Measurements from ENCODE around the gene IQCK. TPM values are rescaled to one million over a fixed set of nuclear protein-coding genes. Genes with fewer than 3 reads are reported as not detected.

Gene IQCK
- total and polyA plus RNA-seq, 2 donors (not counting 3 experiments of a cell fraction or from before 2014, with no cell fraction given), result 17.2 to 18.1 TPM

GRCh38 chr16:19771040-19771439 is 53.0 kb downstream of the IQCK start:
- H2AFZ ChIP-seq (ENCODE audit: low read depth, low read length), result no peak overlapping the region
- no peak overlapping the region for H3K4me3 ChIP-seq (replicated peaks in 1 of 3; ENCODE audit: insufficient read depth in 1 of 3, low read depth in 1 of 3, low read length in 3 of 3)
- CTCF ChIA-PET, result interaction anchor here (1.4 to 3.5 kb wide), 2 partner anchors 16 to 169 kb away, joined by 3 to 9 read pairs; no protein-coding TSS in a partner anchor
- POLR2A ChIA-PET, result no interaction called here
- FAIRE-seq, result no peak
- BruUV-seq (replicated peaks), result no TSS peak
- H3K4me1 ChIP-seq (ENCODE audit: control insufficient read depth, extremely low read depth, insufficient read depth, low read length), result peaks cover 5% of the 10 kb centered on the region
- no peaks in the 10 kb centered on the region for H3K36me3 ChIP-seq (ENCODE audit: control insufficient read depth in 2 of 2, extremely low read depth in 1 of 2, insufficient read depth in 2 of 2, low read length in 2 of 2)
- no peak overlapping the region for H3K9ac ChIP-seq (replicated peaks; ENCODE audit: extremely low read depth, insufficient read depth, low read length)
- DNase-seq (ENCODE audit: low read depth, low spot score), result no peak
- no peak for TF ChIP-seq POLR2A (IDR thresholded peaks at IDR 0.05; ENCODE audit: low read depth, low read length)
- no peak for TF ChIP-seq CTCF (IDR thresholded peaks at IDR 0.05; ENCODE audit: extremely low read depth in 1 of 2, insufficient read depth in 1 of 2, low read depth in 1 of 2, low read length in 2 of 2)
- no peak for TF ChIP-seq MYC (IDR thresholded peaks at IDR 0.05; ENCODE audit: low read depth, low read length)
- TF ChIP-seq GATA2 (IDR thresholded peaks at IDR 0.05; ENCODE audit: insufficient read depth, insufficient read length, low read depth, low read length), result no peak
- TF ChIP-seq JUN (IDR thresholded peaks at IDR 0.05; ENCODE audit: borderline replicate concordance, insufficient read depth, insufficient read length, low read depth), result no peak
- TF ChIP-seq POLR2AphosphoS5 (IDR thresholded peaks at IDR 0.05; ENCODE audit: insufficient read depth, low read depth, low read length), result no peak
- TF ChIP-seq MAX (IDR thresholded peaks at IDR 0.05; ENCODE audit: insufficient read depth, insufficient read length), result no peak
- TF ChIP-seq FOS (IDR thresholded peaks at IDR 0.05; ENCODE audit: borderline replicate concordance, insufficient read depth, low read length), result no peak
- TF ChIP-seq EZH2 (IDR thresholded peaks at IDR 0.05; ENCODE audit: borderline replicate concordance, low read depth, low read length, severe bottlenecking), result no peak
- intact Hi-C loops (cut with micrococcal nuclease) (no loop called here), dilution Hi-C loops (cut with MboI; ENCODE audit: extremely low pct_ligation_motif_present, low sequenced_read_pairs) (no loop called here)
- H3K4me2 ChIP-seq (ENCODE audit: insufficient read depth, low read length), result no peak overlapping the region
- H3K9me1 ChIP-seq (replicated peaks; ENCODE audit: control insufficient read depth, extremely low read depth, insufficient read depth, low read length), result no peaks in the 10 kb centered on the region
- no peaks in the 10 kb centered on the region for H3K79me2 ChIP-seq (ENCODE audit: control insufficient read depth, insufficient read depth, low read length)
- no peak overlapping the region for H3K27ac ChIP-seq (ENCODE audit: insufficient read depth, low read depth, low read length)
- H3K9me3 ChIP-seq (replicated peaks; ENCODE audit: control insufficient read depth, insufficient read depth, low read length), result no peaks in the 10 kb centered on the region
- no peaks in the 10 kb centered on the region for H3K27me3 ChIP-seq (ENCODE audit: control insufficient read depth in 2 of 2, insufficient read depth in 2 of 2, low read length in 2 of 2)
- no peaks in the 10 kb centered on the region for H4K20me1 ChIP-seq (replicated peaks; ENCODE audit: control insufficient read depth, extremely low read depth, insufficient read depth, low read length)

Data from endothelial cell of umbilical vein (primary cell).